ENCODE measurements around the gene HSDL2.

- TF ChIP-seq CTCF (conservative IDR thresholded peaks at IDR 0.05; ENCODE audit: low read length) (no peak), EZH2phosphoT487 (IDR thresholded peaks at IDR 0.05; ENCODE audit: borderline replicate concordance) (no peak)
Observed at GRCh38 chr9:112349008-112349333, 30.9 kb upstream of the HSDL2 start.

Data from Loucy (cell line).